Lower lobe of right lung (tissue), 2 donors: ENCODE measurements around the gene PRPSAP1. TPM values are rescaled to one million over a fixed set of nuclear protein-coding genes. Genes with fewer than 3 reads are reported as not detected.

Experiments
- ATAC-seq, 2 donors: fragments of 200-7000 bp; cut with Tn5 transposase; one replicate each; pipeline ENCODE4 v1.9.1; 2020 to 2022; ENCODE audit warnings: mild to moderate bottlenecking in 2 of 2, moderate library complexity in 2 of 2
- DNase-seq: peaks from one replicate; pipeline ENCODE4 v3.0.0-alpha.2; 2020
- H3K27ac ChIP-seq: fragments of 200-600 bp; one replicate; pipeline ENCODE4 v1.8.0; 2022
- H3K27me3 ChIP-seq: fragments of 200-600 bp; one replicate; pipeline ENCODE4 v1.8.0; 2022; ENCODE audit warnings: low read depth
- H3K36me3 ChIP-seq: fragments of 200-600 bp; one replicate; pipeline ENCODE4 v1.8.0; 2022; ENCODE audit warnings: mild to moderate bottlenecking
- H3K4me1 ChIP-seq: fragments of 200-600 bp; one replicate; pipeline ENCODE4 v1.8.0; 2022
- H3K4me3 ChIP-seq: fragments of 200-600 bp; one replicate; pipeline ENCODE4 v1.8.0; 2022; ENCODE audit warnings: mild to moderate bottlenecking
- H3K9me3 ChIP-seq: fragments of 200-600 bp; one replicate; pipeline ENCODE4 v1.8.0; 2022
- CTCF ChIP-seq: fragments of 200-600 bp; IDR thresholded peaks from one replicate; pipeline ENCODE4 v1.8.0; 2022; ENCODE audit warnings: antibody characterized with exemption, mild to moderate bottlenecking
- intact Hi-C: fragments of 100-400 bp; cut with DNase I; formaldehyde crosslinking; loops from one replicate; pipeline ENCODE4 v1.11.0; 2022
- total RNA-seq: library from RNA; stranded (reverse); fragmentation: NEBNext Ultra II Directional; extraction: Animal tissue kit (Norgen Biotek cat#: 25700); gene quantifications from one replicate; pipeline ENCODE4 v1.2.1, GENCODE V29; 2021
- donor health status: DM: no; HTN: yes; CAD: no; lungs with severe emphysema.

PRPSAP1 gene
- total RNA-seq, 1 donor from 2014 or later = 70.4 TPM

GRCh38 chr17:76318586-76318985 lies 35.1 kb downstream of the PRPSAP1 start:
- intact Hi-C loops = no loop called here
- H3K9me3 ChIP-seq = no peaks in the 10 kb centered on the region
- H3K4me1 ChIP-seq = no peaks in the 10 kb centered on the region
- H3K36me3 ChIP-seq = peaks cover 57% of the 10 kb centered on the region
- H3K27ac ChIP-seq = no peak overlapping the region
- ATAC-seq (no peak), DNase-seq (no peak)
- no peak for TF ChIP-seq CTCF
- H3K4me3 ChIP-seq = no peak overlapping the region
- H3K27me3 ChIP-seq = no peaks in the 10 kb centered on the region

GRCh38 chr17:76317535-76317934 lies 36.2 kb downstream of the PRPSAP1 start:
- H3K27ac ChIP-seq = no peak overlapping the region
- H3K27me3 ChIP-seq = no peaks in the 10 kb centered on the region
- no peak for ATAC-seq
- no peaks in the 10 kb centered on the region for H3K9me3 ChIP-seq
- intact Hi-C loops = no loop called here
- no peak for DNase-seq
- H3K36me3 ChIP-seq = peaks cover 57% of the 10 kb centered on the region
- no peak for TF ChIP-seq CTCF
- H3K4me3 ChIP-seq = no peak overlapping the region
- H3K4me1 ChIP-seq = no peaks in the 10 kb centered on the region

GRCh38 chr17:76314392-76315227 lies 39.1 kb downstream of the PRPSAP1 start:
- H3K36me3 ChIP-seq = peaks cover 63% of the 10 kb centered on the region

GRCh38 chr17:76312735-76313134 lies 41.0 kb downstream of the PRPSAP1 start:
- intact Hi-C loops = no loop called here
- no peaks in the 10 kb centered on the region for H3K4me1 ChIP-seq
- TF ChIP-seq CTCF = no peak
- H3K4me3 ChIP-seq = no peak overlapping the region
- DNase-seq (no peak), ATAC-seq (no peak)
- H3K27ac ChIP-seq = peak overlapping the region; percentile 9
- no peaks in the 10 kb centered on the region for H3K27me3 ChIP-seq
- H3K9me3 ChIP-seq = no peaks in the 10 kb centered on the region
- H3K36me3 ChIP-seq = peaks cover 59% of the 10 kb centered on the region

More at GRCh38 chr17:76314392-76315227, 39.1 kb downstream of the PRPSAP1 start:
- ATAC-seq (peak in 1 of 2 donors; percentile 15), DNase-seq (no peak)
- Histone ChIP-seq H3K9me3 (no peaks in the 10 kb centered on the region), H3K27ac (no peak overlapping the region), H3K27me3 (no peaks in the 10 kb centered on the region), H3K4me3 (peak overlapping the region; percentile 1), H3K4me1 (no peaks in the 10 kb centered on the region)
- no peak for TF ChIP-seq CTCF
- intact Hi-C loops = no loop called here

- H3K36me3 ChIP-seq = peaks cover 46% of the 10 kb centered on the region
- H3K4me3 ChIP-seq = no peak overlapping the region
- no peaks in the 10 kb centered on the region for H3K4me1 ChIP-seq
- no peaks in the 10 kb centered on the region for H3K27me3 ChIP-seq
- intact Hi-C loops = no loop called here
- TF ChIP-seq CTCF = no peak
- DNase-seq (no peak), ATAC-seq (no peak)
- H3K9me3 ChIP-seq = no peaks in the 10 kb centered on the region
- H3K27ac ChIP-seq = no peak overlapping the region
Observed at GRCh38 chr17:76309461-76309860, 44.3 kb downstream of the PRPSAP1 start.
